ENCODE measurements around the gene SWI5. TPM values are rescaled to one million over a fixed set of nuclear protein-coding genes. Genes with fewer than 3 reads are reported as not detected.
A peak's percentile ranks its signal among the peaks of the same experiment; 100 is the strongest.

SWI5 gene
- total and polyA plus RNA-seq, 3 experiments from 2014 or later = 18.1 to 27.8 (median 20.9) TPM

DNA sequence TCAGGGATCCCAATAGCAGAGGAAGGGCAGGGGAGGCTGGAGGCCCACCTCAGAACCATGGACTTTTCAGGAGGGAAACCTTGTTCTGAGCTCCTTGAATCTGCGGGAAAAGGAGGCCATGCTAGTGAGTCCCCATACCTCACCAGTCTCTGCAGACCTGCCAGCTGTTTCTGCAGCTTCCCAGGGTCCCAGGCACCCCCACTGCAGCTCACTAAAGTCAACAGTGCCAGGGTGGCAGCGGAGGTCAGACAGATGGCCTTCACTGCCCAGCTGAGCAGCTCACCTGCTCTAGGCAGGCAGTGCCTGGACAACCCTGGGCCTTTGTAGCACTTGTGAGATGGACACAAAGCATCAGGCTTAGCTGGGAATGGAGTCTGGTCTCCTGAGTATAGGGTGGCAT is 59.8 kb downstream of the SWI5 start:
- peaks cover 0 to 26% (median 3%) of the 10 kb centered on the region in 3 donors for H3K36me3 Mint-ChIP-seq
- H3K4me3 Mint-ChIP-seq = peak overlapping the region in 1 of 7 donors; percentile 43
- H3K4me1 Mint-ChIP-seq = peaks cover 0 to 7% (median 6%) of the 10 kb centered on the region in 3 donors
- no peaks in the 10 kb centered on the region for H3K27me3 Mint-ChIP-seq
- Histone ChIP-seq H3K4me3 (ENCODE audit: low read length) (no peak overlapping the region), H3K36me3 (ENCODE audit: insufficient read depth, low read length) (no peaks in the 10 kb centered on the region), H3K9me3 (ENCODE audit: low read length) (no peaks in the 10 kb centered on the region), H3K27ac (ENCODE audit: low read depth, low read length) (no peak overlapping the region), H3K27me3 (ENCODE audit: insufficient read depth, low read length, poor library complexity, severe bottlenecking) (no peaks in the 10 kb centered on the region), H3K4me1 (ENCODE audit: insufficient read depth, low read length) (peaks cover 8% of the 10 kb centered on the region)
- CTCF ChIA-PET = no interaction called here
- H3K27ac Mint-ChIP-seq = no peak overlapping the region
- POLR2A ChIA-PET = interaction anchor here (0.6 kb wide), 1 partner anchor 146 kb away, joined by 8 read pairs; no protein-coding TSS in a partner anchor
- no peak for DNase-seq
- H3K9me3 Mint-ChIP-seq = no peaks in the 10 kb centered on the region

DNA sequence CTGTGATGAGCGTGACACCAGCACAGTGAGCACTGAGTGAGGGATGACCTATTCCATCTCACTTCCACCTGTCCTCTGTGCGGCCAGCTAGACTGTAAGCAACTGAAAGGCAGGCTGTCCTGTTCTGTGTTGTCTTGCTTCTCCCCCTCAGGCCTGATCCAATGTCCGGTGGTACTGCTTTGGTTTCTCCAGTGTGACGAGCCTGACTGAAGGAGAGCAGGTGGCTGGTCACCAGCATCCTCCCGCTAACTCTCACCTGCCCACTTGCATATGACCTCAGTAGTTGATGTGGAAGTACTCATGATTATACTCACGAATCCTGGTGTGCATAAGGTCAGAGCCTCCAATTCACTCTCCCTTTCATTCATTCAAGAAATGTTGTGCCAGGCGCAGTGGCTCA is 61.9 kb downstream of the SWI5 start:
- H3K36me3 Mint-ChIP-seq = peaks cover 0 to 16% (median 3%) of the 10 kb centered on the region in 3 donors
- H3K36me3 ChIP-seq (ENCODE audit: insufficient read depth, low read length) = no peaks in the 10 kb centered on the region
- H3K4me3 Mint-ChIP-seq = no peak overlapping the region
- H3K4me3 ChIP-seq (ENCODE audit: low read length) = no peak overlapping the region
- H3K27me3 Mint-ChIP-seq = no peaks in the 10 kb centered on the region
- no peaks in the 10 kb centered on the region for H3K27me3 ChIP-seq (ENCODE audit: insufficient read depth, low read length, poor library complexity, severe bottlenecking)
- H3K27ac Mint-ChIP-seq = peak overlapping the region in 1 of 8 donors; percentile 29
- CTCF ChIA-PET = no interaction called here
- peaks cover 13% of the 10 kb centered on the region for H3K4me1 ChIP-seq (ENCODE audit: insufficient read depth, low read length)
- H3K9me3 Mint-ChIP-seq = no peaks in the 10 kb centered on the region
- no peaks in the 10 kb centered on the region for H3K9me3 ChIP-seq (ENCODE audit: low read length)
- H3K27ac ChIP-seq (ENCODE audit: low read depth, low read length) = no peak overlapping the region
- no peak for DNase-seq
- H3K4me1 Mint-ChIP-seq = peaks cover 6 to 13% (median 12%) of the 10 kb centered on the region in 3 donors
- POLR2A ChIA-PET = interaction anchor here (0.6 kb wide), 1 partner anchor 345 kb away, joined by 3 read pairs; no protein-coding TSS in a partner anchor

Other genes with a start within 250 kb of the SWI5 start
- gene NAIF1, start 209.0 kb upstream of the SWI5 start, total RNA-seq = 10 to 100 TPM; 13.1 to 14.0 TPM
- gene NAIF1, start 209.0 kb upstream of the SWI5 start, polyA plus RNA-seq = 13.5 TPM
- 10 to 100 TPM; 17.7 to 17.8 TPM for gene SLC25A25, start 208.0 kb upstream of the SWI5 start, total RNA-seq
- 19.8 TPM for gene SLC25A25, start 208.0 kb upstream of the SWI5 start, polyA plus RNA-seq
- gene PTGES2, start 148.5 kb upstream of the SWI5 start, total RNA-seq = 10 to 100 TPM; 67.0 to 68.3 TPM
- 51.7 TPM for gene PTGES2, start 148.5 kb upstream of the SWI5 start, polyA plus RNA-seq
- not detected for gene LCN2, start 126.8 kb upstream of the SWI5 start, total RNA-seq
- gene LCN2, start 126.8 kb upstream of the SWI5 start, polyA plus RNA-seq = not detected
- gene BBLN, start 116.0 kb upstream of the SWI5 start, total RNA-seq = 10 to 100 TPM; 75.5 to 78.4 TPM
- gene BBLN, start 116.0 kb upstream of the SWI5 start, polyA plus RNA-seq = 137 TPM
- 100 to 1,000 TPM; 114 to 125 TPM for gene CIZ1, start 84.7 kb upstream of the SWI5 start, total RNA-seq
- gene CIZ1, start 84.7 kb upstream of the SWI5 start, polyA plus RNA-seq = 35.2 TPM
- gene DNM1, start 72.9 kb upstream of the SWI5 start, total RNA-seq = under 1 TPM; 0.26 to 0.66 TPM
- gene DNM1, start 72.9 kb upstream of the SWI5 start, polyA plus RNA-seq = 0.18 TPM
- gene GOLGA2, start 269 bp upstream of the SWI5 start, total RNA-seq = 10 to 100 TPM; 35.4 to 35.5 TPM
- gene GOLGA2, start 269 bp upstream of the SWI5 start, polyA plus RNA-seq = 8.8 TPM
- gene TRUB2, start 46.2 kb downstream of the SWI5 start, total RNA-seq = 10 to 100 TPM; 48.8 to 50.4 TPM
- 23.6 TPM for gene TRUB2, start 46.2 kb downstream of the SWI5 start, polyA plus RNA-seq
- 10 to 100 TPM; 51.1 to 56.9 TPM for gene COQ4, start 46.6 kb downstream of the SWI5 start, total RNA-seq
- 36.9 TPM for gene COQ4, start 46.6 kb downstream of the SWI5 start, polyA plus RNA-seq
- gene SLC27A4, start 64.3 kb downstream of the SWI5 start, total RNA-seq = 10 to 100 TPM; 41.2 to 46.0 TPM
- 11.2 TPM for gene SLC27A4, start 64.3 kb downstream of the SWI5 start, polyA plus RNA-seq
- gene URM1, start 95.1 kb downstream of the SWI5 start, total RNA-seq = 100 to 1,000 TPM; 100 to 108 TPM
- 56.3 TPM for gene URM1, start 95.1 kb downstream of the SWI5 start, polyA plus RNA-seq
- gene CERCAM, start 144.6 kb downstream of the SWI5 start, total RNA-seq = 1 to 10 TPM; 1.9 to 2.6 TPM
- 1.1 TPM for gene CERCAM, start 144.6 kb downstream of the SWI5 start, polyA plus RNA-seq
- 10 to 100 TPM; 64.2 to 65.0 TPM for gene ODF2, start 179.7 kb downstream of the SWI5 start, total RNA-seq
- 31.4 TPM for gene ODF2, start 179.7 kb downstream of the SWI5 start, polyA plus RNA-seq
- 10 to 100 TPM; 48.7 to 51.9 TPM for gene GLE1, start 228.4 kb downstream of the SWI5 start, total RNA-seq
- gene GLE1, start 228.4 kb downstream of the SWI5 start, polyA plus RNA-seq = 35.1 TPM